ENCODE results near the gene MYO5B. TPM values are rescaled to one million over a fixed set of nuclear protein-coding genes. Genes with fewer than 3 reads are reported as not detected.

Gene MYO5B
- total RNA-seq, 1 donor from 2014 or later, result 6.7 TPM

- TF ChIP-seq EZH2phosphoT487 (IDR thresholded peaks at IDR 0.05), result no peak
- no peak for TF ChIP-seq CTCF (IDR thresholded peaks at IDR 0.05)
- TF ChIP-seq EZH2 (IDR thresholded peaks at IDR 0.05), result no peak
- no peaks in the 10 kb centered on the region for H3K9me3 ChIP-seq (ENCODE audit: low read depth)
- Mint-ChIP-seq H3K27ac (no peak overlapping the region), H3K4me1 (peaks cover 28% of the 10 kb centered on the region), H3K27me3 (ENCODE audit: insufficient read depth, low read depth) (peaks cover 7% of the 10 kb centered on the region), H3K36me3 (no peaks in the 10 kb centered on the region), H3K4me3 (no peak overlapping the region), H3K9me3 (peaks cover 3% of the 10 kb centered on the region)
- H3K27me3 ChIP-seq, result no peaks in the 10 kb centered on the region
- H3K4me3 ChIP-seq, result no peak overlapping the region
- H3K4me1 ChIP-seq, result peaks cover 9% of the 10 kb centered on the region
- no peak overlapping the region for H3K4me2 ChIP-seq
- H4K20me1 ChIP-seq (ENCODE audit: low read depth), result no peaks in the 10 kb centered on the region
- no peak for DNase-seq (ENCODE audit: low spot score)
- H3K27ac ChIP-seq, result no peak overlapping the region
- H3K9ac ChIP-seq, result no peak overlapping the region
- H3F3A ChIP-seq (ENCODE audit: low read depth), result peaks cover under 1% of the 10 kb centered on the region
- no peaks in the 10 kb centered on the region for H3K36me3 ChIP-seq
- H3K79me2 ChIP-seq (ENCODE audit: low read depth), result no peaks in the 10 kb centered on the region
- H2AFZ ChIP-seq (replicated peaks), result no peak overlapping the region
Measured at GRCh38 chr18:49905771-49906170, 289.2 kb downstream of the MYO5B start.

GRCh38 chr18:49904871-49905555 lies 289.9 kb downstream of the MYO5B start:
- H3K4me1 Mint-ChIP-seq, result peaks cover 23% of the 10 kb centered on the region
- no peak overlapping the region for H3K27ac Mint-ChIP-seq
- Histone ChIP-seq H3K4me3 (no peak overlapping the region), H3K79me2 (ENCODE audit: low read depth) (no peaks in the 10 kb centered on the region), H3K27ac (no peak overlapping the region), H3K4me1 (peaks cover 6% of the 10 kb centered on the region), H3K9ac (no peak overlapping the region), H4K20me1 (ENCODE audit: low read depth) (no peaks in the 10 kb centered on the region), H3K9me3 (ENCODE audit: low read depth) (no peaks in the 10 kb centered on the region), H3K4me2 (no peak overlapping the region), H2AFZ (replicated peaks) (no peak overlapping the region), H3K27me3 (no peaks in the 10 kb centered on the region), H3F3A (ENCODE audit: low read depth) (no peaks in the 10 kb centered on the region), H3K36me3 (no peaks in the 10 kb centered on the region)
- no peaks in the 10 kb centered on the region for H3K36me3 Mint-ChIP-seq
- DNase-seq (ENCODE audit: low spot score), result no peak
- no peak overlapping the region for H3K4me3 Mint-ChIP-seq
- H3K9me3 Mint-ChIP-seq, result peaks cover 3% of the 10 kb centered on the region
- TF ChIP-seq CTCF (IDR thresholded peaks at IDR 0.05) (no peak), EZH2 (IDR thresholded peaks at IDR 0.05) (no peak), EZH2phosphoT487 (IDR thresholded peaks at IDR 0.05) (no peak)
- peaks cover 7% of the 10 kb centered on the region for H3K27me3 Mint-ChIP-seq (ENCODE audit: insufficient read depth, low read depth)

- Histone ChIP-seq H3K4me1 (no peaks in the 10 kb centered on the region), H3K36me3 (no peaks in the 10 kb centered on the region), H3K27ac (no peak overlapping the region), H3K9me3 (ENCODE audit: low read depth) (no peaks in the 10 kb centered on the region), H3K27me3 (no peaks in the 10 kb centered on the region), H3K4me3 (no peak overlapping the region), H3K79me2 (ENCODE audit: low read depth) (no peaks in the 10 kb centered on the region), H3F3A (ENCODE audit: low read depth) (no peaks in the 10 kb centered on the region), H4K20me1 (ENCODE audit: low read depth) (no peaks in the 10 kb centered on the region), H3K9ac (no peak overlapping the region), H2AFZ (replicated peaks) (no peak overlapping the region), H3K4me2 (no peak overlapping the region)
- DNase-seq (ENCODE audit: low spot score), result no peak
- H3K9me3 Mint-ChIP-seq, result peaks cover 3% of the 10 kb centered on the region
- H3K4me3 Mint-ChIP-seq, result no peak overlapping the region
- H3K27me3 Mint-ChIP-seq (ENCODE audit: insufficient read depth, low read depth), result peaks cover 4% of the 10 kb centered on the region
- TF ChIP-seq EZH2phosphoT487 (IDR thresholded peaks at IDR 0.05) (no peak), EZH2 (IDR thresholded peaks at IDR 0.05) (no peak), CTCF (IDR thresholded peaks at IDR 0.05) (no peak)
- peaks cover 12% of the 10 kb centered on the region for H3K4me1 Mint-ChIP-seq
- no peaks in the 10 kb centered on the region for H3K36me3 Mint-ChIP-seq
- no peak overlapping the region for H3K27ac Mint-ChIP-seq
Measured at GRCh38 chr18:49901862-49902340, 293.0 kb downstream of the MYO5B start.
